Breast epithelium (tissue), 3 donors: ENCODE results near the gene C5AR1.

Experiments
- CTCF ChIP-seq, 3 donors: fragments of 450-650 bp; IDR thresholded peaks; one replicate each; pipeline ENCODE4 v1.5.1; 2016 to 2017; ENCODE audit warnings: antibody characterized with exemption in 3 of 3, mild to moderate bottlenecking in 3 of 3, moderate library complexity in 3 of 3
- POLR2AphosphoS5 ChIP-seq, 3 donors: sonication (generic); formaldehyde crosslinking; IDR thresholded peaks; one replicate each; pipeline ENCODE4 v1.6.1; 2017; ENCODE audit warnings: antibody characterized with exemption in 3 of 3

- TF ChIP-seq POLR2AphosphoS5 (IDR thresholded peaks at IDR 0.05): no peak
- no peak for TF ChIP-seq CTCF (IDR thresholded peaks at IDR 0.05)
Observed at GRCh38 chr19:47313754-47314295, 4.2 kb downstream of the C5AR1 start.
